ENCODE measurements around the gene IRX2. TPM values are rescaled to one million over a fixed set of nuclear protein-coding genes. Genes with fewer than 3 reads are reported as not detected.

Gene IRX2
- total and polyA plus RNA-seq, 10 of the 15 experiments (the other 5 are each of a cell fraction or from before 2014, with no cell fraction given), result not detected

- BruUV-seq (replicated peaks), result no TSS peak
- ChIA-PET CTCF (no interaction called here), RAD21 (ENCODE audit: unreplicated experiment) (no interaction called here), POLR2A (no interaction called here), SMC1A (ENCODE audit: uncharacterized antibody, unreplicated experiment) (no interaction called here)
- Histone ChIP-seq H3K4me3 (no peak overlapping the region), H3K27me3 (replicated peaks in 1 of 2; ENCODE audit: control insufficient read depth in 2 of 2, insufficient read depth in 2 of 2, low read length in 1 of 2) (no peaks in the 10 kb centered on the region), H3K9me3 (replicated peaks; ENCODE audit: control insufficient read depth, insufficient read depth, low read length) (no peaks in the 10 kb centered on the region; the same call in 2 of the 3 replicates), H3K9ac (ENCODE audit: control insufficient read depth, insufficient read depth, low read length) (no peak overlapping the region), H3K36me3 (ENCODE audit: control insufficient read depth in 2 of 2, insufficient read depth in 2 of 2, low read length in 1 of 2) (no peaks in the 10 kb centered on the region), H3K27ac (ENCODE audit: control insufficient read depth, insufficient read depth) (no peak overlapping the region), H3K4me2 (ENCODE audit: control insufficient read depth, insufficient read depth) (no peak overlapping the region), H2AFZ (ENCODE audit: control insufficient read depth, low read depth, low read length) (no peak overlapping the region), H4K20me1 (ENCODE audit: control insufficient read depth, insufficient read depth) (no peaks in the 10 kb centered on the region), H3K4me1 (ENCODE audit: control insufficient read depth, insufficient read depth, low read length) (no peaks in the 10 kb centered on the region), H3K79me2 (ENCODE audit: control insufficient read depth, insufficient read depth, low read length) (no peaks in the 10 kb centered on the region)
- FAIRE-seq (no peak), DNase-seq (ENCODE audit: low read depth, low spot score) (no peak), ATAC-seq (no peak)
- 55% methylated on average over 7 of the region's 7 CpGs for WGBS (ENCODE audit: insufficient coverage, insufficient replicate concordance, low lambda C conversion rate, missing lambda C conversion rate)
- in situ Hi-C loops (cut with MboI), result no loop called here
- intact Hi-C loops (cut with micrococcal nuclease; ENCODE audit: unreplicated experiment), result no loop called here
- TF ChIP-seq ZSCAN29 (IDR thresholded peaks at IDR 0.05), result no peak
- no peak for TF ChIP-seq RBBP5 (conservative IDR thresholded peaks at IDR 0.05)
- TF ChIP-seq NRF1 (conservative IDR thresholded peaks at IDR 0.05; ENCODE audit: low read depth, low read length), result no peak
- no peak for TF ChIP-seq MLLT1 (IDR thresholded peaks at IDR 0.05)
- TF ChIP-seq TCF3 (IDR thresholded peaks at IDR 0.05; ENCODE audit: borderline replicate concordance, insufficient read depth, low read depth, low read length), result no peak
- no peak for TF ChIP-seq RELA (IDR thresholded peaks at IDR 0.05; ENCODE audit: borderline replicate concordance, partially characterized antibody)
- no peak for TF ChIP-seq TAF1 (IDR thresholded peaks at IDR 0.05; ENCODE audit: borderline replicate concordance, low read depth, low read length)
- TF ChIP-seq SRF (IDR thresholded peaks at IDR 0.05; ENCODE audit: low read depth in 2 of 2, low read length in 2 of 2), result no peak
- TF ChIP-seq POU2F2 (IDR thresholded peaks at IDR 0.05; ENCODE audit: borderline replicate concordance, low read depth, low read length), result no peak
- no peak for TF ChIP-seq TBL1XR1 (IDR thresholded peaks at IDR 0.05; ENCODE audit: low read depth, low read length)
These were observed 22.3 kb downstream of the IRX2 start for GRCh38 chr5:2729189-2729588.
